Measurements from ENCODE around the gene CENPV.
"Not testable (repeated sequence)": the region's sequence is repeated elsewhere in the genome, so short reads cannot be mapped to it uniquely, and the experiment has no call there.

CENPV gene

DNA sequence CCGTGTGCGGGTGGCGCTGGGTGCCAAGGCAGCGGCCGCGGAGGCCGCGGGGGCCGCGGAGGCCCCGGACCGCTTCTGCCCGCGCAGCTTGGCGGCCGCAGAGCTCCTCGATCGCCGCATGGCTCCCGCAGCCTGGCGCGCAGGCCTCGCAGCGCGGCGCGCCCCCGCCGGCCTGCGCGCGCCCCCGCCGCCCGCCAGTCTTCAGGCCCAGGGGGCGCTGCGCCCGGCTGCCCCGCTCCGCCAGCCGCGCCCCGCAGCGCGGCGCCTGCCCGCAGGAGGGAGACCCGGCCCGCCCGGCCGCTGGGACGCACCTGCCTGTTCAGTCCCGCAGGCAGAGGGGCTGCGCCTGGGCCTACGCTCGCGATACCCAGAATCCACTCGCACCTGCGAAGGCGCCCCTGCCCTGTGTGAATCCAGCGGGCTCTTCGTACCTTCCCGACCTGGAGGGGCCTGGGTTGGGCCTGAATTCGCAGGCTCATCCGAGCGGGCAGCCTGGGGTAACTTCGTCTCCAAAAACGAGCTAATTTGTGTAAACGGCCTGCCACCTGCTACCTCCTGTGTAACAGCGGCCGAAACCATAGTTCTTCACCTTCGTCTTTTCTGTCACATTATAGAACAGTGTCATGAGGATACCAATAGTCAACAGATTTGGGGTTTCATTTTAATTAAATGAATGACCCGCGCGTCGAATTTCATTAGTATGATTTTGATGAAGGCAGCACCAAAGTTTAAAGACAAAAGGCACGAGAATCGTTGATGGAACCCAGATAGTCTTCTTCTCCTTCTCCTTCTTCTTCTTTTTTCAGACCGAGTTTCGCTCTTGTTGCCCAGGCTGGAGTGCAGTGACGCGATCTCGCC, at the start of gene CENPV:
Gene CENPV, minus strand, starts transcription at position 153 of the 858 bp plus-strand sequence. Its CDS starts 33 bp downstream, at position 120.
- Histone ChIP-seq H3K4me1 (ENCODE audit: control insufficient read depth, insufficient read depth, low read length) (peaks cover 15% of the 10 kb centered on the region), H3K4me3 (ENCODE audit: low read length) (peak within 1 kb of the TSS; percentile 82), H3K27me3 (replicated peaks; ENCODE audit: control insufficient read depth, insufficient read depth, low read length) (no peaks in the 10 kb centered on the region), H3K9me3 (ENCODE audit: control insufficient read depth, low read length) (no peaks in the 10 kb centered on the region), H3K9ac (ENCODE audit: low read length) (peak within 1 kb of the TSS; percentile 74), H3K36me3 (ENCODE audit: control insufficient read depth, insufficient read depth, low read length, severe bottlenecking) (no peaks in the 10 kb centered on the region)
- DNase-seq (ENCODE audit: low read depth): peak; percentile 77

DNA sequence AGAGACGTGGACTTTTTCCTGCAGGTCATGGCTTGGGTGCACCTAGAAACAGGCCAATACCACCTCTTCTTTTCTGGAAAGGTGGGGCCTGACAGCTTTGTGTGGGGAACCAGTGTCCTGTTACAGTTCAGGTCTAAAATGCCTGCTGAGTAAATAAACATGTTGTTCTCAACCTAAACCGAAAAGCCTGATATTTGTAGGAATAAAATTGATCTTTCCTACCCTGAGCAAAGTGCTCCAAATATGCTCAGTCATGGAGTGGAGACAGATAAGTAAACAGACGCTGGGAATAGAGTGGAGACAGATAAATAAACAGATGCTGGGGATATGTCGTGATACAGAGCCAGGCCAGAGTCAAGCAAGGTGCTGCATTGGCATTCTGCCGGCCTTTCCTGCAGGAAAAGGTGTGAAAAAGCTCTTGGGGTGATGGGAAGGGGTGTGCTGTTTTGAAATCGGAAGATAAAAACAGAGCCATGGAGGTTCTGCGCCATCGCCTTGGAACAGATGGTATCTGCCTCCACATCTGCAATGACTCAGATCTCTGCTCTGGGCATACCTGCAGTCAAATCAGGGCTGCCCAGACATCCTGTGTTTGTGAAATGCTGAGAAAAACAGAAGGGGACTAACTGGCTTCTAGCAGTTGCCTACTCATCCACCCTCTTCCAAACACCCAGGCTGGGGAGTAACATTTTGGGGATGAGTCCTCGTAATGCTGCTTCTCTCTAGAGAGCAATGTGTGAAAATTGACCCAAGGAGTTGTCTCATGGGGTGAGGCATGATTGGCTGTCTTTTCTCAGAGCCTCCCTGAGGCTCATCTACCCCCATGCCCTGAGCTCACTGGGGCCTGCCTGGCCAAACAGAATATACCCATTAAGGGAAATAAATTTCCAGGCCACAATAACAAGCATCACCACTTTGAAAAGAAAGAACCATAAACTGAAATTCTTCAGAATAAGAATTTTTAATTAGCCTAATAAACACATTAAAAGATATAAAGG, 45.3 kb upstream of the CENPV start:
- Histone ChIP-seq H3K9ac (ENCODE audit: low read length) (no peak overlapping the region), H3K9me3 (ENCODE audit: control insufficient read depth, low read length) (no peaks in the 10 kb centered on the region), H3K36me3 (ENCODE audit: control insufficient read depth, insufficient read depth, low read length, severe bottlenecking) (no peaks in the 10 kb centered on the region), H3K4me3 (ENCODE audit: low read length) (no peak overlapping the region), H3K27me3 (replicated peaks; ENCODE audit: control insufficient read depth, insufficient read depth, low read length) (no peaks in the 10 kb centered on the region), H3K4me1 (ENCODE audit: control insufficient read depth, insufficient read depth, low read length) (no peaks in the 10 kb centered on the region)
- DNase-seq (ENCODE audit: low read depth): no peak

DNA sequence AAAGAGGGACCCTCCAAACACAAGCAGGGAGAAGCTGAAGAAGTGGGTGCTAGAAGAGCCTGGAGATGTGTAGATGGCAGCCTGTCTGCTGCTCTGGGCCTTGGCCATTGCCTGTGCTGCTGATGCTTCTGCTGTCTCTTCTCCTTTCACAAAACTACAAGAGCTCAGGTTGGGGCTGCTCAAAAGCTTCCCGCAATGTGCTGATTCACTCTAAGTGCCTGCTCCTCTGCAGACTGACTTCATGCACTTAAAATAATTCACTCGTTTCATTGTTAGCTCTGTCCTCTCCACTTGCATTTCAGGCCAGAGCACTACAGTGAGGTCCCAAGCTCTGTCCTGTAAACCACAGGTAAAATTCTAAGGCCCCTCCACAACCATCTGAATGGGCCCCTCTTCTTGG, 43.4 kb upstream of the CENPV start:
- not testable (repeated sequence) for H3K9me3 ChIP-seq (ENCODE audit: control insufficient read depth, low read length); H3K9ac ChIP-seq (ENCODE audit: low read length); H3K4me3 ChIP-seq (ENCODE audit: low read length); H3K27me3 ChIP-seq (replicated peaks; ENCODE audit: control insufficient read depth, insufficient read depth, low read length); H3K36me3 ChIP-seq (ENCODE audit: control insufficient read depth, insufficient read depth, low read length, severe bottlenecking); DNase-seq (ENCODE audit: low read depth); H3K4me1 ChIP-seq (ENCODE audit: control insufficient read depth, insufficient read depth, low read length)

- H3K4me1 ChIP-seq (ENCODE audit: control insufficient read depth, insufficient read depth, low read length); H3K4me3 ChIP-seq (ENCODE audit: low read length); H3K9ac ChIP-seq (ENCODE audit: low read length); H3K36me3 ChIP-seq (ENCODE audit: control insufficient read depth, insufficient read depth, low read length, severe bottlenecking); DNase-seq (ENCODE audit: low read depth); H3K27me3 ChIP-seq (replicated peaks; ENCODE audit: control insufficient read depth, insufficient read depth, low read length); H3K9me3 ChIP-seq (ENCODE audit: control insufficient read depth, low read length): not testable (repeated sequence)
These were observed 42.6 kb upstream of the CENPV start for GRCh38 chr17:16395887-16396286.

DNA sequence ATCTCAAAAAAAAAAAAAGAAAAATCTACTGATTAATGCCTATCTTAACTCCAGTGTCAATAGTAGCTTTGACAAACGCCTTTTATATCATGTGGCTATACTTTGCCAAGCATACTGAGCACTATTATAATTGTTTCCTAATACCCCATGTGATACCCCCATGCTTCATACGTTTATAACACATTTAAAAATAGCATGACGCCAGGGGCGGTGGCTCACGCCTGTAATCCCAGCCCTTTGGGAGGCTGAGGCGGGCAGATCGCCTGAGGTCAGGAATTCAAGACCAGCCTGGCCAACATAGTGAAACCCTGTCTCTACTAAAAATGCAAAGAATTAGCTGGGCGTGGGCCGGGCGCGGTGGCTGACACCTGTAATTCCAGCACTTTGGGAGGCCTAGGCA, 39.2 kb upstream of the CENPV start:
- not testable (repeated sequence) for H3K9me3 ChIP-seq (ENCODE audit: control insufficient read depth, low read length); H3K27me3 ChIP-seq (replicated peaks; ENCODE audit: control insufficient read depth, insufficient read depth, low read length); H3K9ac ChIP-seq (ENCODE audit: low read length); H3K36me3 ChIP-seq (ENCODE audit: control insufficient read depth, insufficient read depth, low read length, severe bottlenecking); DNase-seq (ENCODE audit: low read depth); H3K4me1 ChIP-seq (ENCODE audit: control insufficient read depth, insufficient read depth, low read length); H3K4me3 ChIP-seq (ENCODE audit: low read length)

DNA sequence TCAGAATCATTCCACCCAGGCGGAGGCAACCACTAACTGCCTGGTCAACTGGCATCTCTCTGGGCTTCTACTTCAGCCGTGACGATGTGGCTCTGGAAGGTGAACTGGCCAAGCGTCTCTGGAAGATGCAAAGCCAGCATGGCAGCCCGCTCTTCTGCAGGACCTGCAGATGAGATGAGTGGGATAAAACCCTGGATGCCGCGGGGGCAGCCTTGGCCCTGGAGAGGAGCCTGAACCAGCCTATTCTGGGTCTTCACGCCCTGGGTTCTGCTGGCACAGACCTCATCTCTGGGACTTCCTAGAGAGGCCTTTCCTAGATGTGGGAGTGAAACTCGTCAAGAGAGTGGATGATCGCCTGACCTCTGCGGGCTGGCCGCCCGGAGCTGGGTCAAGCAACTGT, 38.2 kb upstream of the CENPV start:
- Histone ChIP-seq H3K9ac (ENCODE audit: low read length) (no peak overlapping the region), H3K36me3 (ENCODE audit: control insufficient read depth, insufficient read depth, low read length, severe bottlenecking) (no peaks in the 10 kb centered on the region), H3K4me1 (ENCODE audit: control insufficient read depth, insufficient read depth, low read length) (no peaks in the 10 kb centered on the region), H3K4me3 (ENCODE audit: low read length) (no peak overlapping the region), H3K9me3 (ENCODE audit: control insufficient read depth, low read length) (no peaks in the 10 kb centered on the region), H3K27me3 (replicated peaks; ENCODE audit: control insufficient read depth, insufficient read depth, low read length) (no peaks in the 10 kb centered on the region)
- DNase-seq (ENCODE audit: low read depth): no peak

DNA sequence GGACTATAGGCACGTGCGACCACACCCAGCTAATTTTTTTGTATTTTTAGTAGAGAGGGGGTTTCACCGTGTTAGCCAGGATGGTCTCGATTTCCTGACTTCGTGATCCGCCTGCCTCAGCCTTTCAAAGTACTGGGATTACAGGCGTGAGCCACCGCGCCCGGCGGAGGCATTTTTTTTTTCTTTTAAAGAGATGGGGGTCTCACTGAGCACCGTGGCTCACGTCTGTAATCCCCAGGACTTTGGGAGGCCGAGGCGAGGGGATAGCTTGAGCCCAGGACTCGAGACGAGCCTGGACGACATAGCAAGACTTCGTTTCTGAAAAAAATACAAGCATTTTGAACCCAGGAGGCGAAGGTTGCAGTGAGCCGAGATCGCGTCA, 32.8 kb upstream of the CENPV start:
- Histone ChIP-seq H3K4me3 (ENCODE audit: low read length) (peak overlapping the region; percentile 82), H3K9ac (ENCODE audit: low read length) (peak overlapping the region; percentile 81), H3K36me3 (ENCODE audit: control insufficient read depth, insufficient read depth, low read length, severe bottlenecking) (peaks cover 25% of the 10 kb centered on the region), H3K4me1 (ENCODE audit: control insufficient read depth, insufficient read depth, low read length) (peaks cover 27% of the 10 kb centered on the region)
- not testable (repeated sequence) for DNase-seq (ENCODE audit: low read depth); H3K9me3 ChIP-seq (ENCODE audit: control insufficient read depth, low read length); H3K27me3 ChIP-seq (replicated peaks; ENCODE audit: control insufficient read depth, insufficient read depth, low read length)

DNA sequence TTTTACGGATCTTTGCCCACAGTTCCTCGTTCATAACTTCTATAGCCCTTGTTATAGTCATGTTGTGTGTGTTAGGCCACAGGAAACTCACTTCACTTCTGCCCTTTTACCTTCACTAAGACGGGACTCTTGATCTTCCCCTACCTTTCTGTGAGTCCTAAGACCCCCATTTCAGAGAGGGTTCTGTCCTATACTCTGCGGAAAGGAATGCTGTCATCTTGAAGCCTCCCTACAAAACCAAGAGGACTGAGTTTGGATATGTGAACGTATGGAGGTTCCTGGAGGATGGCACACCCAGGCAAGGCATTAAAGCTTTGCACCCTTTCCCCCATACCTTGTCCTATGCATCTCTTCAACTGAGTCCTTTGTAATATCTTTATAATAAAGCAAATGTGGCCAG, 31.3 kb upstream of the CENPV start:
- no peaks in the 10 kb centered on the region for H3K9me3 ChIP-seq (ENCODE audit: control insufficient read depth, low read length)
- peaks cover 25% of the 10 kb centered on the region for H3K36me3 ChIP-seq (ENCODE audit: control insufficient read depth, insufficient read depth, low read length, severe bottlenecking)
- no peak overlapping the region for H3K4me3 ChIP-seq (ENCODE audit: low read length)
- no peaks in the 10 kb centered on the region for H3K27me3 ChIP-seq (replicated peaks; ENCODE audit: control insufficient read depth, insufficient read depth, low read length)
- H3K9ac ChIP-seq (ENCODE audit: low read length): no peak overlapping the region
- H3K4me1 ChIP-seq (ENCODE audit: control insufficient read depth, insufficient read depth, low read length): peaks cover 27% of the 10 kb centered on the region
- DNase-seq (ENCODE audit: low read depth): no peak

- H3K9me3 ChIP-seq (ENCODE audit: control insufficient read depth, low read length): no peaks in the 10 kb centered on the region
- H3K4me1 ChIP-seq (ENCODE audit: control insufficient read depth, insufficient read depth, low read length): peaks cover 27% of the 10 kb centered on the region
- DNase-seq (ENCODE audit: low read depth): no peak
- no peak overlapping the region for H3K4me3 ChIP-seq (ENCODE audit: low read length)
- no peak overlapping the region for H3K9ac ChIP-seq (ENCODE audit: low read length)
- peaks cover 25% of the 10 kb centered on the region for H3K36me3 ChIP-seq (ENCODE audit: control insufficient read depth, insufficient read depth, low read length, severe bottlenecking)
- H3K27me3 ChIP-seq (replicated peaks; ENCODE audit: control insufficient read depth, insufficient read depth, low read length): no peaks in the 10 kb centered on the region
These were observed 30.6 kb upstream of the CENPV start for GRCh38 chr17:16383772-16384287.

DNA sequence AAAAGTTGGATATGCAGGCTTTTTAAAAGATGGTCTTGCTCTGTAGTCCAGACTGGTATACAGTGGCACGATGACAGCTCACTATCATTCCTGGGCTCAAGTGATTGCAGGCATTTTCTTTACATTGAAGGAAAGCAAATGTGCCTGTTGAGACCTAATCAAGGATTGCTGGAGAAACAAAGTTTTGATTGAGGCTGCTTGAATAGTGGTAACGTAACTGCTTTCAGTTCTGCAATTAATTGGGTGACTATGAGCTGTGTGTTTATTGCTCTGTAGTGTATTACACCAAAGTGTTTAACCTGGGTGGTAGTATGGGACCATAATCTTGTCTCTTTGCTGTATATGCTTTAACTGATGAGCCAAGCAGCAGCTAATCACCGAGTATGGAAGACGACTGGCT, 29.9 kb upstream of the CENPV start:
- DNase-seq (ENCODE audit: low read depth): no peak
- Histone ChIP-seq H3K36me3 (ENCODE audit: control insufficient read depth, insufficient read depth, low read length, severe bottlenecking) (peaks cover 25% of the 10 kb centered on the region), H3K4me1 (ENCODE audit: control insufficient read depth, insufficient read depth, low read length) (peaks cover 30% of the 10 kb centered on the region), H3K9me3 (ENCODE audit: control insufficient read depth, low read length) (no peaks in the 10 kb centered on the region), H3K27me3 (replicated peaks; ENCODE audit: control insufficient read depth, insufficient read depth, low read length) (no peaks in the 10 kb centered on the region), H3K4me3 (ENCODE audit: low read length) (peak overlapping the region; percentile 90), H3K9ac (ENCODE audit: low read length) (no peak overlapping the region)

- Histone ChIP-seq H3K4me3 (ENCODE audit: low read length) (peak overlapping the region; percentile 90), H3K36me3 (ENCODE audit: control insufficient read depth, insufficient read depth, low read length, severe bottlenecking) (peaks cover 25% of the 10 kb centered on the region), H3K4me1 (ENCODE audit: control insufficient read depth, insufficient read depth, low read length) (peaks cover 39% of the 10 kb centered on the region), H3K27me3 (replicated peaks; ENCODE audit: control insufficient read depth, insufficient read depth, low read length) (no peaks in the 10 kb centered on the region), H3K9ac (ENCODE audit: low read length) (peak overlapping the region; percentile 97), H3K9me3 (ENCODE audit: control insufficient read depth, low read length) (no peaks in the 10 kb centered on the region)
- DNase-seq (ENCODE audit: low read depth): peak; percentile 56
These were observed 28.2 kb upstream of the CENPV start for GRCh38 chr17:16381496-16381820.

Measured in adipocyte (in vitro differentiated cells).